ENCODE measurements around the gene MEG3.

Gene MEG3

DNA sequence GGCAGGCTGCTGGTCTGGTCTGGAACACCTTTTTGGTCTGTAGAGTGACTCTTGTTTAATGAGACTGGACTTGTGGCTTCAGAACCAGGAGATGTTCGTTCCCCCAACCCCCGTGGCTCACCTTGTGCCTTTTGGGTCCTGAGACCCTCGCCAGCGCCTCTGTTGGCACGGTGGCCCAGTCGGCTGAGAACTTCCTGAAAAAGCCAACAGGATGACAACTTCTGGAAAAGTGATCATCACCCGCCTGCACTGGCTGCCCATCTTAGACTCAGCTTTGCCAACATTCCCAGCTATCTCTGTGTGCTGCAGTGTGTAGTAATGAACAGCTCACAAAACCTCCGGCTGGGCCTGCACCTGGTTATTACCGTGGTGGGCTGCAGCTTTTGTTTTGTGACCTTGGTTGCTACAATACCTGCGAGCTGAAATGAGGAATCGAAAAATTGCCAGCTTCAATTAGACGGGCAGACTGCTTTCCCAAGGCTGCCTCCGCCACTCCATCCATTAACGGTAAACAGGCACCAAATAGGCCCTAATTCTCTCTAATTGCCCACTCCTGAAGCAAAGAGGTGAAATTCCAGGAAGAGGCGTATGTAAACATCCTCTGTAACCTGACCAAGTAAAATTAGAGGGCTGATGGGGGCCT is 16.0 kb downstream of the MEG3 start:
- H3K4me3 Mint-ChIP-seq: no peak overlapping the region
- DNase-seq (no peak), ATAC-seq (no peak)
- no peaks in the 10 kb centered on the region for H3K9me3 Mint-ChIP-seq
- peaks cover 25% of the 10 kb centered on the region for H3K4me1 Mint-ChIP-seq
- H3K27me3 Mint-ChIP-seq: no peaks in the 10 kb centered on the region
- H3K27ac Mint-ChIP-seq: peak overlapping the region in 1 of 2 donors; percentile 13

DNA sequence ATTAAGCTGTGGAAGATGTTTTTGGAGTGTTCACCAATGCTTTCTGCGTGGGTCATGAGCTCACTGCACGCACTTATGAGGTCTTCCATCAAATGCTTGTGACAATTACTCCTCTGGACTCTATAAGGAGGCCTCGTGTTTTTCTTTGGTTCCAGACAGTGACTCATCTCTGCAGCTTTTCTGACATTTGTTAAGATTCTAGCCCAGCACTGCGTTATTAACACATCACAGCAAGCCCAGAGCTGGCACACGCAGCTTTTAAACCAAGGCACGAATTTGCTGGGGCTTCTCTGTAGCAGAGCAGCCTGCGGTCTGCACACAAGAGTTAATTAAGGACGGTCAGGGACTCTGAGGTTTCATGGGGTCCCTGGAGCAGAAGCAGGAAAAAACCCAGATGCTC is 16.9 kb downstream of the MEG3 start:
- no peak for DNase-seq
- Mint-ChIP-seq H3K9me3 (no peaks in the 10 kb centered on the region), H3K27ac (no peak overlapping the region), H3K4me3 (no peak overlapping the region), H3K4me1 (peaks cover 25% of the 10 kb centered on the region), H3K27me3 (no peaks in the 10 kb centered on the region)
- no peak for ATAC-seq

DNA sequence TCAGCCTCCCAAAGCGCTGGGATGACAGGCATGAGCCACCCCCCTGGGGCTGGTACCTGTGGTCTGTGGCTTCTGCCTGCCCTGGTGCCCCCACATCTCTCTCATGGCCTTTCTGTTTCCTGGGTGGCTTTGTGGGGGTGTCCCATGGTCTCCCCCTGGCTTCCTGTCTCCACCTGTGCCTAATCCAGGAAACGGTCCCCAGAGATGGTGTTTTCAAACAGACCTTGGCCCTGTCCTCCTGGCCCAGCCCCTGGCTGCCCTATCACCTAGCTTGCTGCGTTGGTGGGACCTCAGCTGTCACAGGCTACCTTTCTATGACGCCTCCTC is 18.1 kb downstream of the MEG3 start:
- DNase-seq: peak in 1 of 2 donors; percentile 45
- H3K27me3 Mint-ChIP-seq: no peaks in the 10 kb centered on the region
- peak; percentile 83 for ATAC-seq
- H3K27ac Mint-ChIP-seq: no peak overlapping the region
- no peak overlapping the region for H3K4me3 Mint-ChIP-seq
- no peaks in the 10 kb centered on the region for H3K9me3 Mint-ChIP-seq
- peaks cover 17% of the 10 kb centered on the region for H3K4me1 Mint-ChIP-seq

DNA sequence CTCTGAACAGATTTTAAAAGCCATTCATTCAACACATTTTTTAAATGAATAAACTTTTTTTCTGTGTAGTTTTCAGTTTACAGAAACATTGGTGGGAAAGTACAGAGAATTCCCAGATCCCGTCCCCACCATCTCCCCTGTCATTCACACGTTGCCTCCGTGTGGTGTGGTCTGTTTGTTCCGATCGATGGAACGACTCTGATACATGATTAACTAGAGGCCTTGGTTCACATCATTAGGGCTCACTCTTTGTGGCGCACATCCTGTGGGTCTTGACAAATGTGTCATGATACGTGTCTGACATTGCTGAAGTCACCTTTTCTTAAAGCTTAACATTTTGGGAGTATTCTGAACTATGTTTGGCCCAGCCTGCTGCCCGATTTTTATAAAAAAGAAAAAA is 18.5 kb downstream of the MEG3 start:
- DNase-seq (no peak), ATAC-seq (no peak)
- Mint-ChIP-seq H3K27ac (no peak overlapping the region), H3K4me3 (no peak overlapping the region), H3K27me3 (no peaks in the 10 kb centered on the region), H3K4me1 (peaks cover 14% of the 10 kb centered on the region), H3K9me3 (no peaks in the 10 kb centered on the region)

DNA sequence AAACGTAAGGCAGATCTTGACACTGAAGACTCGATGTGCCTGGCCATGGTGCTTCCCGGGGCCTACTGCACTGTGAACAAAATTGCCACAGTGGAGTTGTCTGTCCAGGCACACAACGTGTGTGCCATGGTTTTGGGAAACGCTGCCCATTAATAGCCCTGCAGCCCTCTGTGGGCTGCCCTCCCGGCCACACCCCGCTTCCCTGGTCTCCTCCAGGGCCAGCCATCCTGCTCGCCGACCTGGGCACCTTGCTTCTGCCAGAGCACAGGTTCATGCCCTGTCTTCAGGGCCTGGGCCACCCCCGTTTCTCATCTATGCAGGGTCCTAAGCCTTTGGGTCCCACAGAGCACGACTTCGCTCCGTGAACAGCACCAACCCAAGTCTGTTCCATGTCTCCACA is 18.9 kb downstream of the MEG3 start:
- H3K27me3 Mint-ChIP-seq: no peaks in the 10 kb centered on the region
- no peak overlapping the region for H3K27ac Mint-ChIP-seq
- DNase-seq (no peak), ATAC-seq (no peak)
- no peaks in the 10 kb centered on the region for H3K9me3 Mint-ChIP-seq
- peaks cover 14% of the 10 kb centered on the region for H3K4me1 Mint-ChIP-seq
- no peak overlapping the region for H3K4me3 Mint-ChIP-seq

DNA sequence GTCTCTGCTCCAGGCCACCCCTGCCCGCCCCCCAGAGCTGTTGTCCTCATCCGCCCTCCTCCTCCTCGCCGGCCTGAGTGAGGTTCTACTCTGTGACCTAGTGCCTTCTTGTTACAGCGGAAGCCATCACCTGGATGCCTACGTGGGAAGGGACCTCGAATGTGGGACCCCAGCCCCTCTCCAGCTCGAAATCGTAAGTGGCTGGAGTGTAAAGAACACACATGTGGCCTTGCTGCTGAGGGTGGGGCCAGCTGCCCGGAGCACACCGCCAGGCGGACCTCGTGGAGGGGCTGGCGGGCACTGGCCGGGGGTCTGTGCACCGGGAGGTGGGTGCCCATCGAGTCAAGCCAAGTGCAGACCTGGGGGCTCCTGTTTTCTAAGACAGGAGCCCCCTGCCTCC is 19.4 kb downstream of the MEG3 start:
- no peaks in the 10 kb centered on the region for H3K27me3 Mint-ChIP-seq
- DNase-seq: no peak
- ATAC-seq: no peak
- H3K4me1 Mint-ChIP-seq: peaks cover 14% of the 10 kb centered on the region
- H3K9me3 Mint-ChIP-seq: no peaks in the 10 kb centered on the region
- H3K4me3 Mint-ChIP-seq: no peak overlapping the region
- no peak overlapping the region for H3K27ac Mint-ChIP-seq

DNA sequence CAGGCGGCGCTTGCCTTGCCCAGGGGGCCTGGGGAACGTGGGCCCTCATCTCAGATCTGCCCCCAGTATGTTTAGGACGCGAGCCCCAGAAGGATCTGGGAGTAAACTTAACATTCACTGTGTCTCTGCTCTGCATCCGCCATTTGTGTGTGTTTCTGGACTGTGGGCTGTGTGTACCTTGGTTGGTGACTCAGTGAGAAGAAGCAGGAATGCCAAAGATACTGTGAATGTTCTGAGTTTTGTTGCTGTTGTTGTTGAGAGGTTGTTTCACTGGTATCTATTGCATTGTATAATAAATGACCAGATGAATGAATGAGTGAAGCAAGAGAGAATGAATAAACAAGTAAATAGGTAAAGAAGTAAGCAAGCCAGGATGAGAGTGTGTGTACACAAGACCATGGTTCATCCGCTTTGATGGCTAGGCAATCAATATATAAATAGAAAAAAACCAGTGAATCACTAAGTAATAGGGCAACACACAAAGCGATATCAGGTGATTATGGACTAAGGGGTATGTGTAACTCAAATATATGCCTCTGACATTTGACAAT is 20.5 kb downstream of the MEG3 start:
- peaks cover 14% of the 10 kb centered on the region for H3K4me1 Mint-ChIP-seq
- no peak for DNase-seq
- H3K27ac Mint-ChIP-seq: no peak overlapping the region
- H3K27me3 Mint-ChIP-seq: no peaks in the 10 kb centered on the region
- ATAC-seq: no peak
- H3K4me3 Mint-ChIP-seq: no peak overlapping the region
- no peaks in the 10 kb centered on the region for H3K9me3 Mint-ChIP-seq

DNA sequence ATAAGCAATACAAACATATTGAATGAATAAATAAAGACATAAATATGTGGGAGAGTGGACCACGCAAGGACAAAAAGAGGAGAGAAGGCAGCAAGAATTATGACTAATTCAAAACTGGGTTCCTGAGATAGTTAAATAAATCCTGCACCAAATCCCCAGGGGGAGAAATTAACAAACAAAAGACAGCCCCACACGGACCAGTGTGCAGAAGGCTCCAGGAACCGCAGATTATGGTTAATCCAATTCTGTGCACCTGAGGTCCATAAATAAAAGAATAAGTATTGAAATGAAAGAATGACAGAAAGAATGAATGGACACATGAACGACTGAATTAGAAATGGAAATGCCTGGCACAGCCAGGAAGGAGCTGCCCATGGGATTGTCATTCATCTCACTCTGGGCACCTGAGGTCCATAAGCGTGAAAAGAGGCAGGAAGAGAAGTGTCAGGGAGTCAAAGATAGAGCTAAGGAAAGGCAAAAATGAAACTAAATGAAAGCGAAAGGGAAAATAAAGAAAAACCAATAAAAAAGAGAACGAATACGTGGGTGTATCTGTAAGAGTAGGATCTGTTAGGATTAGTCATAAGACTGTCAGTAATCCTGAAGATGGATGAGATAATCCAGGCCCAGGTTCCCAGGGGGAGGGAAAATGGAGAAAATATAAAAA is 23.3 kb downstream of the MEG3 start:
- H3K27ac Mint-ChIP-seq: no peak overlapping the region
- H3K27me3 Mint-ChIP-seq: no peaks in the 10 kb centered on the region

DNA sequence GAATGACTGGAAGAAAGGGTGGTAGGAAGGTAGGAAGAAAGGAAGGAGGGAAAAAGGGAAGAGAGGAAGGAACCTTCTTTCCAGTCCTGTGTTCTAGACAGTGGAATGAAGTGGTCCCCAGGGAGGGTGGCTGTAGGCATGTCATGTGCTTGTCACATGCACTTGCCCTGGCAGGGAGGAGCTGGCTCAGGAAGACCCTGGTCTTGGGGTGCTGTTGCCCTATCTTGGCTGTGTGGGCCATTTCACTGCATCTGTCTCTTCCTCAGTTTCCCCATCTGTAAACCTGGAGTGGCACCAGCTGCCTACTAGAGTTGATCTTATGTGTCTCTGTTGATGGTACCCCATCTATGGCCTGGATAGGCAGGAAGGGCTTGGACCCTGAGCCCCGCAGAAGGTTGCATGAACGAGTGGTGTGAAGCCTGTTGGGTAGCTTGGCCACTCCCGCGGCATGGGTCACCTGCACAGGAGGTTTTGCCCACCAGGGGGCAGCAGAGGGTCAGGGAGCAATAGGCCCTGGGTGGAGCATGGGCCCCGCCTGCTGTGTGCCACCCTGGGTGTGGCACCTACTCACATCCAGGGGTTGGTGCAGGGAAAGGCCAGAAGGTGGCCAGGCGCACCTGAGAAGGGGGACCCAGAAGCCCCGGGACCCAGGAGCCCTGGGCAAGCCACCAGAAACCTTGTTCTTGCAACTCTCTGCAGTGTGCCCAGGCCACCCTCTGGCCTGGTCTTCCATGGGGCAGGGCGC is 25.1 kb downstream of the MEG3 start:
- H3K9me3 Mint-ChIP-seq: no peaks in the 10 kb centered on the region
- H3K27ac Mint-ChIP-seq: no peak overlapping the region
- H3K4me3 Mint-ChIP-seq: no peak overlapping the region
- DNase-seq (peak; percentile 80), ATAC-seq (peak; percentile 90)
- H3K27me3 Mint-ChIP-seq: no peaks in the 10 kb centered on the region
- no peaks in the 10 kb centered on the region for H3K4me1 Mint-ChIP-seq

More for the DNA sequence above, 23.3 kb downstream of the MEG3 start:
- H3K4me3 Mint-ChIP-seq: no peak overlapping the region
- DNase-seq (no peak), ATAC-seq (peak; percentile 18)
- H3K4me1 Mint-ChIP-seq: peaks cover 3% of the 10 kb centered on the region
- H3K9me3 Mint-ChIP-seq: no peaks in the 10 kb centered on the region

DNA sequence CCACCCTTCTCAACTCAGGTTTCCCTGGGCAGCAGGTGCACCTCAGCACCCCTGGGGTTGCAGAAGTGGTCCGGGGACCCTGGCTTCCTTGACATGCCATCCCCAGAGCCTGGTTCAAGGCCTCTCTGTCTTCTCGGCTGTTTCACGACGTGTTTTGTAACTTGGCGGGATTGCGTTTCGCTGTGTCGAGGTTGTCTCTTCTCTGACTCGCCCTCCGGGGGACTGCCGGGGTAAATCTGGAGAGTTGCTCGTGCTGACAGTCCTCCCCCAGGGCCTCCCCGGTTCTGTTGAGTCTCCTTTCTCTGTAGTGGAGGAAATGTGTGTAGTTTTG is 25.6 kb downstream of the MEG3 start:
- ATAC-seq (peak; percentile 5), DNase-seq (no peak)
- H3K4me3 Mint-ChIP-seq: no peak overlapping the region
- H3K4me1 Mint-ChIP-seq: no peaks in the 10 kb centered on the region
- H3K27me3 Mint-ChIP-seq: no peaks in the 10 kb centered on the region
- no peaks in the 10 kb centered on the region for H3K9me3 Mint-ChIP-seq
- H3K27ac Mint-ChIP-seq: no peak overlapping the region

DNA sequence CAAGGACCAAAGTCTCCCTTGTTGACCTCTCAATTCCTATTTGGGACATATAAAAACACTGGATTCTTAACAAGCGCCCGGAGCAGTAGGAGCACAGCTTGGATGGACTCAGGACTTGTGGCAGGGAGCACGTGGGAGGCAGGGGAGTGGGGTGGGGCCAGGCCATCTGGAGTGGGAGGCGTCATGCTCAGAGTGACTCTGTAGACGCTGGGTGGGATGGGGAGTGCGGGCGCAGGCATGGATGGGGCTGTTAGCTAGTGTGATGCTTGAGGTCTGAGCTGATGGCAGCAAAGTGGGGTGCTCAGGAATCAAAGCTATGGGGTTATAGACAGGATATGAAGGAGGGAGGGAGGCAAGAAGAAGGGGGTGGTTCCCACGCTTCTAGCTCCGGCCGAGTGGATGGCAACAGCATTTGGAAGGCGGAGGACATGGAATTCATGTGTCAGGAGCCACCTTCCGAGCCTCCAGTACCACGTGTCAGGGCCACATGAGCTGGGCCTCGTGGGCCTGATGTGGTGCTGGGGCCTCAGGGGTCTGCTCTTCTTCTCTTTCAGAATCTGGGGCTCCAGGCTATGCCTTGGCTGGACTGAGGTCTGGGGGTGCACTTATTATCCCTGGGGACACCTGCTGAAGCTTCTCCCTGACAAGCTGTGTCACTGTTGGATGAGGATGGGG is 26.2 kb downstream of the MEG3 start:
- ATAC-seq: no peak
- Mint-ChIP-seq H3K9me3 (no peaks in the 10 kb centered on the region), H3K27me3 (no peaks in the 10 kb centered on the region), H3K4me3 (no peak overlapping the region), H3K4me1 (no peaks in the 10 kb centered on the region), H3K27ac (no peak overlapping the region)
- DNase-seq: no peak

DNA sequence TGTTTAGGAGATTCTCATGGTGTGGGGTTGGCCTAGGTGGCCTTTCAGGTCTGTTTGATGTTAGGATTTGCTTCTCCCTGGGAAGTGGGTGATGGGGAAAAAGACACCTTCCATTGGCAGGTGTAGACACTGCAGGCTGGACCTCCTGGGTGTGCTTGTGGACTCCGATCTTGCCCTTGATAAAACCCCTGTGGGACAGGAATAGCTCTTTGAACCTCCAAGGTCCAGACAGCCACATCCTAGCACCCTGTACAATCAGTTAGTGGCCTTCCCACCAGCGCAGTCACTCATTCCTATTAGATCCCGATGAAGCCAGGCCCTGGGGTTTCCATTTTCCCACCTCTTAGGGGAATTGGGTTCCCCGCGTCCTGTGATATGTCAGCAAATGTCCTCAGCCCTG is 28.5 kb downstream of the MEG3 start:
- Mint-ChIP-seq H3K27ac (no peak overlapping the region), H3K4me1 (no peaks in the 10 kb centered on the region), H3K9me3 (no peaks in the 10 kb centered on the region), H3K4me3 (no peak overlapping the region), H3K27me3 (no peaks in the 10 kb centered on the region)
- DNase-seq: no peak
- ATAC-seq: no peak

DNA sequence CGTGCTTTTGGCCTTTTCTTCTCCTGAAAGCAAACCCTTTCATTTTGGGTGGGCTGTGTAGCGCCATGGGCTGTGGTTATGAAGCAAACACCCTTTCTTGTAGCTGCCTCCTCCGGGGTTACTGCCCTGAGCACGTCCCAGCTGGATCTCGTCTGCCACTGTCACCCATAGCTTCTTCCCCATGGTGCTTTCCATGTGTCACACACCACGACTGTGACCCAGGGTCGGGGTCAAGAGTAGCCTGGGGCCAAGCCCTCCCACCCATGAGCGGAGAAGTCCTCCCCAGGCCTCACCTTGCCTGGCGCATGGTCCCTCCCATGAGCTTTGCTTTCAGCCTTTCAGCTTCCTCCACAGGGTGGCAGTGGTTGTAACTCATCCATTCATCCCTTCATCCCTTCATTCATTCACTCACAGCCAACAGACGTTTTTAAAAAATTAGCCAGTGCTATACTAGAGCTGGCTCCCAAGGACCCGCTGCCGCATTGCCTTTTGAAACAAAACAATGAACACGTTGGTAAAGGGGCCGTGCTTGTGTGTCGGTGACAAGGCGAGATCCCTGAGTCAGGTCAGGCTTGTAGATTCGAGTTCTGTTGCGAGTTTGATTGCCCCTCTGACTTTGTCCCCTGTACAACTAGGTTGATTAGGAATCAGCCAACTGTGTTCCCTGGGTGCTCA is 29.5 kb downstream of the MEG3 start:
- no peak for DNase-seq
- no peaks in the 10 kb centered on the region for H3K4me1 Mint-ChIP-seq
- H3K4me3 Mint-ChIP-seq: no peak overlapping the region
- no peaks in the 10 kb centered on the region for H3K9me3 Mint-ChIP-seq
- no peak for ATAC-seq
- H3K27ac Mint-ChIP-seq: no peak overlapping the region
- H3K27me3 Mint-ChIP-seq: peaks cover 8% of the 10 kb centered on the region

DNA sequence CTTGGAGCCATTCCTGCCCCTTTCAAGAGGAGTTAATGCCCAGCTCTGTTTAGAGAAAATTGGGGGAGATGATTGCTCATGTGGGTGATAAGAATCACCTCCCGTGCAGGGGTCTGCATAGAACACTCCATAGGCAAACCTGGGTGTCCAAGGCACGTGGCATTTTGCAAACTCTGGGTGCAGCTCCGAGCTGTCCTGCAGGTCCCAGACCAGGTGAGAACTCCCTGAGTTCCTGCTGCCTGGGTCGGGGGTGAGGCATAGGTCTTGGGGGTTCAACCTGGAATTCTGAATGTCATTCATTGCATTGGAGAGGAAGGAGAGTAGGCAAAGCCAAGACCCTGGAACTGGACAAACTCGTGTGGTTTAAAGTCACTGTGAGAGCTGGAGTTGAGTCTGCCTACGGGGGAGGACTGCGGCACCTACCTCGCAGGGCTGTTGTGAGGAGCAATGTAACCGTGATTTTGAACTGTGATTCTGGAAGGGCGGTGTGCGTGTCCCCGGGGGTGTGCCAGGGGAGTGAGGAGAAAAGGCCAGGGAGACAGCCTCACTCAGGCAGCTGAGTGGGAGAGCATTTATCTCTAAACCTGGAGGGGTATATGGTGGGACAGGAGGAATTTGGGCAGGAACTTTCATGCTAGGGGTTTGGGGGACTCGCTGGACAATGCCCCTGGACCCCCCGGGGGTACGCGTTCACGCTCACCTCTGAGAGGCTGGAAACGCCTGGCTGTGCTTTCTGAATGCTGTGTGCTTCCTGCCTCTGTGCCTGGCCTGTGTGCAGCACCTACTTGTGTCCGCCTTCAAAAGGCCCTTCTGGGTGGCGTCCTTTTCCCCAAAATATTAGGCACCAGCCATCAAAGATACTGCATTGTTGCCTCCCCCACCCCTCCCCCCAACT is 30.4 kb downstream of the MEG3 start:
- no peak for ATAC-seq
- H3K4me1 Mint-ChIP-seq: no peaks in the 10 kb centered on the region
- H3K27ac Mint-ChIP-seq: peak overlapping the region in 1 of 2 donors; percentile 48

More for the DNA sequence above, 30.4 kb downstream of the MEG3 start:
- peaks cover 16% of the 10 kb centered on the region for H3K27me3 Mint-ChIP-seq
- H3K4me3 Mint-ChIP-seq: no peak overlapping the region
- no peak for DNase-seq
- no peaks in the 10 kb centered on the region for H3K9me3 Mint-ChIP-seq

All from stimulated activated naive CD8-positive, alpha-beta T cell treated with anti-CD3 and anti-CD28 coated beads, Interleukin-15, amount 100 ng/mL, for 72 hours (primary cell).